Suprapubic skin (tissue), 3 donors: ENCODE data around the gene EIPR1.

Source experiments
- CTCF ChIP-seq, 2 donors: fragments of 200-600 bp in 1 of 2; fragments of 450-650 bp in 1 of 2; sonication (generic) in 1 of 2; IDR thresholded peaks; one replicate each; pipeline ENCODE4 v1.5.1; 2016 to 2019; ENCODE audit warnings: antibody characterized with exemption in 2 of 2, mild to moderate bottlenecking in 1 of 2, moderate library complexity in 1 of 2
- EP300 ChIP-seq: sonication (generic); formaldehyde crosslinking; IDR thresholded peaks from one replicate; pipeline ENCODE4 v1.6.1; 2017; ENCODE audit warnings: antibody characterized with exemption

GRCh38 chr2:3149441-3150217, 228.0 kb downstream of the EIPR1 start:
- TF ChIP-seq EP300 (no peak), CTCF (IDR thresholded peaks at IDR 0.05) (no peak)
